Loucy (cell line): ENCODE data around the gene MAP2K3.
"Not testable (repeated sequence)": the region's sequence is repeated elsewhere in the genome, so short reads cannot be mapped to it uniquely, and the experiment has no call there.

Experiments used
- EZH2phosphoT487 ChIP-seq: fragments of 200-600 bp; IDR thresholded peaks from 2 replicates; pipeline ENCODE4 v1.6.1; 2018; ENCODE audit warnings: antibody characterized with exemption, mild to moderate bottlenecking, moderate library complexity, borderline replicate concordance
- TF ChIP-seq, protein P1 (sequence below): fragments of 200-600 bp; sonication (generic); conservative IDR thresholded peaks from 2 replicates; pipeline ENCODE4 v1.5.1; 2014; ENCODE audit warnings: mild to moderate bottlenecking, antibody characterized with exemption, low read length

DNA sequence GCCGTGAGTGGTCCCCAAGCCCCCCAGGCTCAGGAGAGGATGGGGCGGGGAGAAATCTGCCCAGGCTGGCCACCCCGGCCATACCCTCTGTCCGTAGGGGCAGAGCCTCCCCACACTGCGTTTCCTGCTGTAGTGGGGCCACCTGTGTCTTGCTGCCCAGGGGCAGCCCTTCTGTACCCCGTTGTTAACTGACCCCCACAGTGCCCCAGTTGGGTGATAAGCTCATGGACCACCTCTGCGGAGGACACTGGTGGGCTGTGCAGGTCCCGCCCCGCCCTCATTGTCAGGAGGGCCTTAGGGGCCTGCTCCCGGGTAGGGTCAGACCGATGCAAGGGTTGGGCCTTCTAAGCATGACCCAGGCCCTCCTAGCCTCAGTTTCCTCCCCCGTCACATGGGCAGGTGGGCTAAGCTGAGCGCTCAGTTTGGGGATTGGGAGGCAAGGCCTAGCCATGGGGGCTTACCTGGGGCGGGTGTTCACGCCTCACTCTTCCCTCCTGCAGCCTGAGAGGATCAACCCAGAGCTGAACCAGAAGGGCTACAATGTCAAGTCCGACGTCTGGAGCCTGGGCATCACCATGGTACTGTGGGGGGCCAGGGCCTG is 20.1 kb downstream of the MAP2K3 start:
- TF ChIP-seq, protein P1, sequence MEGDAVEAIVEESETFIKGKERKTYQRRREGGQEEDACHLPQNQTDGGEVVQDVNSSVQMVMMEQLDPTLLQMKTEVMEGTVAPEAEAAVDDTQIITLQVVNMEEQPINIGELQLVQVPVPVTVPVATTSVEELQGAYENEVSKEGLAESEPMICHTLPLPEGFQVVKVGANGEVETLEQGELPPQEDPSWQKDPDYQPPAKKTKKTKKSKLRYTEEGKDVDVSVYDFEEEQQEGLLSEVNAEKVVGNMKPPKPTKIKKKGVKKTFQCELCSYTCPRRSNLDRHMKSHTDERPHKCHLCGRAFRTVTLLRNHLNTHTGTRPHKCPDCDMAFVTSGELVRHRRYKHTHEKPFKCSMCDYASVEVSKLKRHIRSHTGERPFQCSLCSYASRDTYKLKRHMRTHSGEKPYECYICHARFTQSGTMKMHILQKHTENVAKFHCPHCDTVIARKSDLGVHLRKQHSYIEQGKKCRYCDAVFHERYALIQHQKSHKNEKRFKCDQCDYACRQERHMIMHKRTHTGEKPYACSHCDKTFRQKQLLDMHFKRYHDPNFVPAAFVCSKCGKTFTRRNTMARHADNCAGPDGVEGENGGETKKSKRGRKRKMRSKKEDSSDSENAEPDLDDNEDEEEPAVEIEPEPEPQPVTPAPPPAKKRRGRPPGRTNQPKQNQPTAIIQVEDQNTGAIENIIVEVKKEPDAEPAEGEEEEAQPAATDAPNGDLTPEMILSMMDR: not testable (repeated sequence)
- not testable (repeated sequence) for TF ChIP-seq EZH2phosphoT487
